Measurements from ENCODE around the gene DRC7. TPM values are rescaled to one million over a fixed set of nuclear protein-coding genes. Genes with fewer than 3 reads are reported as not detected.
A peak's percentile ranks its signal among the peaks of the same experiment; 100 is the strongest.

DRC7 gene, protein sequence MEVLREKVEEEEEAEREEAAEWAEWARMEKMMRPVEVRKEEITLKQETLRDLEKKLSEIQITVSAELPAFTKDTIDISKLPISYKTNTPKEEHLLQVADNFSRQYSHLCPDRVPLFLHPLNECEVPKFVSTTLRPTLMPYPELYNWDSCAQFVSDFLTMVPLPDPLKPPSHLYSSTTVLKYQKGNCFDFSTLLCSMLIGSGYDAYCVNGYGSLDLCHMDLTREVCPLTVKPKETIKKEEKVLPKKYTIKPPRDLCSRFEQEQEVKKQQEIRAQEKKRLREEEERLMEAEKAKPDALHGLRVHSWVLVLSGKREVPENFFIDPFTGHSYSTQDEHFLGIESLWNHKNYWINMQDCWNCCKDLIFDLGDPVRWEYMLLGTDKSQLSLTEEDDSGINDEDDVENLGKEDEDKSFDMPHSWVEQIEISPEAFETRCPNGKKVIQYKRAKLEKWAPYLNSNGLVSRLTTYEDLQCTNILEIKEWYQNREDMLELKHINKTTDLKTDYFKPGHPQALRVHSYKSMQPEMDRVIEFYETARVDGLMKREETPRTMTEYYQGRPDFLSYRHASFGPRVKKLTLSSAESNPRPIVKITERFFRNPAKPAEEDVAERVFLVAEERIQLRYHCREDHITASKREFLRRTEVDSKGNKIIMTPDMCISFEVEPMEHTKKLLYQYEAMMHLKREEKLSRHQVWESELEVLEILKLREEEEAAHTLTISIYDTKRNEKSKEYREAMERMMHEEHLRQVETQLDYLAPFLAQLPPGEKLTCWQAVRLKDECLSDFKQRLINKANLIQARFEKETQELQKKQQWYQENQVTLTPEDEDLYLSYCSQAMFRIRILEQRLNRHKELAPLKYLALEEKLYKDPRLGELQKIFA
- total RNA-seq: 1 to 10 TPM in 1 of 3 donors, not detected in 2; 1.5 TPM

DNA sequence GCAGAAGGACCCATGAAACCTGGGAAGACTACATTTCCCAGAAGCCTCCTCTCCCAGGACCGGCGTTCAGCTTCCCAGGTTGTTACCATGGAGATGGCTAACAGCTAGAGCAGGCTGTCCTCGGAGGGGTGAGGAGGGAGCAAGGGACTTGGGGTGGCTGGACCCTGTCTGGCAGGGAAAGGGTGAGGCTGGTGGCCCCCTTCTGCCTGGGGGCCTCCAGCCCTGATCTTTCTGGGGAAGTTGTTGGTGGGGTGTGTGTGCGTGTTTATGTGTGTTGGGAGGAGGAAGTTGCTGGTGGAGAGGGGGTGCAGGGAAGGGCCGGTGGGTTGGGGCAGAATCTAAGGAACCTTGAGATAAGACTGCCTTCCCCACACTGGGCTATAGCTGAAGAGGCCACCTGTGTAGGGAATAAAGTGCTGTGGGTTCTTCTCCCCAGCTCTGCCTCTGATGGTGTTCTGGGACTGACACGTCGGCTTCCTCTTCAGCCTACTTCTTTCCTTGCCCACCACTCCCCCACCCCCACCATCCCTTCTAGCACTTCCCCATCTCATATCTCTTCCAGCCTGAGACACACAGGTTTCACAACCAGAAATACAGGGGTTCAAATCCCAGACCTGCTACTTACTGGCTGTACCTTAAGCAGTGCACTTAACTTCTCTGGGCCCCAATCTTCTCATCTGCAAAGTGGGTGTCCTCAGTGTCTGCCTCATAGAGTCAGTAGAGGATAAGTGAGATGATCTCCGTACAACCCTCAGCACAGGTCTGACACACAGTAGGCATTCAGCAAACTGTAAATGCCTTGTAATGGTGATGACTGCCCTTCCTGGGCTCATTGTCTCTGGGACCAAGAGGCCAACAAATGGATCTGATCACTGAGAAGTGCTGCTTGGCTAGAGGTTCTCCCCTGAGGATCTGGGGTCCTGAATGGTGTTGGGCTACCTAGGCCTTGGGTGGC is at the start of gene DRC7:
Gene DRC7, plus strand, starts transcription at position 82 of the 955 bp plus-strand sequence. CDS start 3,144 bp downstream, outside the sequence.
- DNase-seq (ENCODE audit: low spot score in 2 of 2): no peak
- Histone ChIP-seq H3K27me3 (no peaks in the 10 kb centered on the region), H3K9me3 (no peaks in the 10 kb centered on the region), H3K27ac (no peak within 1 kb of the TSS), H3K36me3 (no peaks in the 10 kb centered on the region), H3K4me3 (peak within 1 kb of the TSS in 2 of 3 donors; percentile 5 to 7), H3K4me1 (no peaks in the 10 kb centered on the region)
- intact Hi-C loops (cut with DNase I; ENCODE audit: low total_unique reads): no loop called here
- TF ChIP-seq POLR2AphosphoS5 (IDR thresholded peaks at IDR 0.05): no peak
- TF ChIP-seq, protein P1, sequence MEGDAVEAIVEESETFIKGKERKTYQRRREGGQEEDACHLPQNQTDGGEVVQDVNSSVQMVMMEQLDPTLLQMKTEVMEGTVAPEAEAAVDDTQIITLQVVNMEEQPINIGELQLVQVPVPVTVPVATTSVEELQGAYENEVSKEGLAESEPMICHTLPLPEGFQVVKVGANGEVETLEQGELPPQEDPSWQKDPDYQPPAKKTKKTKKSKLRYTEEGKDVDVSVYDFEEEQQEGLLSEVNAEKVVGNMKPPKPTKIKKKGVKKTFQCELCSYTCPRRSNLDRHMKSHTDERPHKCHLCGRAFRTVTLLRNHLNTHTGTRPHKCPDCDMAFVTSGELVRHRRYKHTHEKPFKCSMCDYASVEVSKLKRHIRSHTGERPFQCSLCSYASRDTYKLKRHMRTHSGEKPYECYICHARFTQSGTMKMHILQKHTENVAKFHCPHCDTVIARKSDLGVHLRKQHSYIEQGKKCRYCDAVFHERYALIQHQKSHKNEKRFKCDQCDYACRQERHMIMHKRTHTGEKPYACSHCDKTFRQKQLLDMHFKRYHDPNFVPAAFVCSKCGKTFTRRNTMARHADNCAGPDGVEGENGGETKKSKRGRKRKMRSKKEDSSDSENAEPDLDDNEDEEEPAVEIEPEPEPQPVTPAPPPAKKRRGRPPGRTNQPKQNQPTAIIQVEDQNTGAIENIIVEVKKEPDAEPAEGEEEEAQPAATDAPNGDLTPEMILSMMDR (IDR thresholded peaks at IDR 0.05): no peak
- TF ChIP-seq POLR2A (IDR thresholded peaks at IDR 0.05): no peak

DNA sequence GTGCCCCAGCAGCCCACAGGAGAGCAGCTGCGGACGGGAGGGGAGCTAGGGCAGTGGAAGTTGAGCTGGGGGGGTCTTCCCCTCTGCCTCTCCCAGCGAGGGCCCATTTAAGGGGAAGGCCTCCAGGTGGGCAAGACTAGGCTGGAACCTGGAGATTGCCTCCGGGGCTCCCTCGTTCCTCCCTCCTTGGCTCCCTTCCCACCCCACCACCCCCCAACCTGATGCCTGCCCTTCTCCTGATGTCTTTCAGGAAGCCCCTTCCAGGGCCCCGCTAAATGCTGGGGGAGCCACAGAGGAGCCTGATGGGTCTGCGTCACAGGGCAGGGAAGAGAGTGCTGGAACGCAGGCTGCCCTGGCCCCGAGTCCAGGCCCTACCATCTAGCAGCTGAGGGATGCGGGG is 49.4 kb upstream of the DRC7 start:
- Histone ChIP-seq H3K27me3 (no peaks in the 10 kb centered on the region), H3K9me3 (no peaks in the 10 kb centered on the region), H3K36me3 (no peaks in the 10 kb centered on the region), H3K4me3 (peak overlapping the region in 1 of 3 donors; percentile 15), H3K27ac (peak overlapping the region; percentile 82 to 92), H3K4me1 (peaks cover 0 to 6% of the 10 kb centered on the region in 2 donors)
- intact Hi-C loops (cut with DNase I; ENCODE audit: low total_unique reads): no loop called here
- no peak for DNase-seq (ENCODE audit: low spot score in 2 of 2)
- TF ChIP-seq POLR2AphosphoS5 (IDR thresholded peaks at IDR 0.05): no peak
- TF ChIP-seq, protein P1 (IDR thresholded peaks at IDR 0.05): no peak
- no peak for TF ChIP-seq POLR2A (IDR thresholded peaks at IDR 0.05)

DNA sequence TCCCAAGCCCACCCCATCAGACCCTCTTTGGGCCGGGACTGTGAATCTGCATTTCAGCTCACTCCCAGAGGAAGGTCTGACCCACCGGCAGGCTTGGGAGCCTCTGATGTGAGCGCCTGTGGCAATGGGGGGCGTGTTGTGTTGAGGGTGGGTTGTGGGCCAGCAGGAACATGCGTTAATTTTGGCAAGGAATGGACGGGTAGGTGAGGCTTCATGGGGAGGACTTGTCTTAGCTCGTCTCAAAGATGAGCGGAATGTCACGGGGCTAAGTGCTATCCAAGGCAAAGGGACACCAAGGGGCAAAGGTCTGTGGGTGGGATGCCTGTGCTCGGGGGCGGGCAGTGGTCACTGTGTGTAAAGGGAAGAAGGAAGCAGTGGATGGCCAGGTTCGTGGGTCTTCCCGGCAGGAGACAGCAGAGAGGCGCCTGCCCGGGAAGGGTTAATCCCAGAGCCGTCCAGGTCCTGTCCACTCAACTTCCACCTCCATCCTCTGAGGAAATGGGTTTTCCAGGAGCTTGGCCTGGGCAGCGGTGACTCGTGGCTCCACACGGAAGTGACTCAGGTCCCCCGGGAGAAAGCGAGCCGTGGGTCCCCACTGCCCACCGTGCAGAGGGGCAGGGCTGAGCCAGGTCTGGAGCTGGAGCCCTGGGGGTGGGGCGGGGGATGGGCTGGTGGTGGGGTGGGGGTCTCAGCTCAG is 48.8 kb upstream of the DRC7 start:
- H3K4me1 ChIP-seq: peaks cover 0 to 6% of the 10 kb centered on the region in 2 donors
- intact Hi-C loops (cut with DNase I; ENCODE audit: low total_unique reads): no loop called here
- no peaks in the 10 kb centered on the region for H3K9me3 ChIP-seq
- TF ChIP-seq, protein P1 (IDR thresholded peaks at IDR 0.05): no peak
- TF ChIP-seq POLR2A (IDR thresholded peaks at IDR 0.05): no peak
- peak in 1 of 3 donors; percentile 31 for TF ChIP-seq POLR2AphosphoS5 (IDR thresholded peaks at IDR 0.05)
- H3K27me3 ChIP-seq: no peaks in the 10 kb centered on the region
- H3K27ac ChIP-seq: peak overlapping the region; percentile 82 to 92
- H3K4me3 ChIP-seq: peak overlapping the region in 1 of 3 donors; percentile 15
- DNase-seq (ENCODE audit: low spot score in 2 of 2): peak in 1 of 2 donors; percentile 67
- H3K36me3 ChIP-seq: no peaks in the 10 kb centered on the region

DNA sequence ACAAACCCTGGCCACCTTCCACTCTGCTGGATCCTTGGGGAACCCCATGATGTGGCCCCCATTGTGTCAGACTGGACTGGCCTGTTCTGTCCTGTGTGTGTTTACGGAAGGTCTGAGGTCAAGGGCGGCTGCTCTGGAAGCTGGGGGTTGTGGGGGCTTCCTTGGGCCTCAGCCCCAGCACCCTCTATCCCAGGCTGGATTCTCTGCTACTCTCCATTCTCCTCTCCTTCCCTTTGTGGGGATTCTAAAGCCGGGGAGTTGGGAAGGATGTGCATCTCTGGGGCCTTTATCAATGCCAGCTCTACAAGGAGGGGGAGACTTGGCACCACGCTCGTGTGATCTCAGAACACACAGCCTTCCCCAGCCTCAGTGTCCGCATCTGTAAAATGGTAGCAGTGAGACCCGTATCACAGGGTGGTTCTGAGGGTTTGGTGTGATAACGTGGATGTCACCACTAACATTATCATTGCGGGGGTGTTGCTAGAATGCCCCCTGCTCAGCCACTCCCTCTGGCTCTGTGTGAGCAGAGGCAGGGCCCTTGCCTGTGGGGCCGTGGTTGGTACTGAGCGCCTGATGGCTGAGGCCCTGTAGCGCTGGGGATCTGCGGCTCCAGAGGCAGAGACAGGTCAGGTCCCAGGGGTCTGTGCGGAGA is 48.1 kb upstream of the DRC7 start:
- Histone ChIP-seq H3K27me3 (no peaks in the 10 kb centered on the region), H3K9me3 (no peaks in the 10 kb centered on the region), H3K4me1 (peaks cover 0 to 6% of the 10 kb centered on the region in 2 donors), H3K27ac (peak overlapping the region; percentile 82 to 92), H3K4me3 (peak overlapping the region in 1 of 3 donors; percentile 15), H3K36me3 (no peaks in the 10 kb centered on the region)
- intact Hi-C loops (cut with DNase I; ENCODE audit: low total_unique reads): no loop called here
- TF ChIP-seq POLR2AphosphoS5 (IDR thresholded peaks at IDR 0.05) (peak in 1 of 3 donors; percentile 16), POLR2A (IDR thresholded peaks at IDR 0.05) (no peak)
- TF ChIP-seq, protein P1 (IDR thresholded peaks at IDR 0.05): no peak
- DNase-seq (ENCODE audit: low spot score in 2 of 2): no peak

Data from breast epithelium (tissue), 4 donors.